ENCODE results near the gene HTR7. TPM values are rescaled to one million over a fixed set of nuclear protein-coding genes. Genes with fewer than 3 reads are reported as not detected.

The HTR7 gene
- total RNA-seq, 1 donor from 2014 or later = not detected

DNA sequence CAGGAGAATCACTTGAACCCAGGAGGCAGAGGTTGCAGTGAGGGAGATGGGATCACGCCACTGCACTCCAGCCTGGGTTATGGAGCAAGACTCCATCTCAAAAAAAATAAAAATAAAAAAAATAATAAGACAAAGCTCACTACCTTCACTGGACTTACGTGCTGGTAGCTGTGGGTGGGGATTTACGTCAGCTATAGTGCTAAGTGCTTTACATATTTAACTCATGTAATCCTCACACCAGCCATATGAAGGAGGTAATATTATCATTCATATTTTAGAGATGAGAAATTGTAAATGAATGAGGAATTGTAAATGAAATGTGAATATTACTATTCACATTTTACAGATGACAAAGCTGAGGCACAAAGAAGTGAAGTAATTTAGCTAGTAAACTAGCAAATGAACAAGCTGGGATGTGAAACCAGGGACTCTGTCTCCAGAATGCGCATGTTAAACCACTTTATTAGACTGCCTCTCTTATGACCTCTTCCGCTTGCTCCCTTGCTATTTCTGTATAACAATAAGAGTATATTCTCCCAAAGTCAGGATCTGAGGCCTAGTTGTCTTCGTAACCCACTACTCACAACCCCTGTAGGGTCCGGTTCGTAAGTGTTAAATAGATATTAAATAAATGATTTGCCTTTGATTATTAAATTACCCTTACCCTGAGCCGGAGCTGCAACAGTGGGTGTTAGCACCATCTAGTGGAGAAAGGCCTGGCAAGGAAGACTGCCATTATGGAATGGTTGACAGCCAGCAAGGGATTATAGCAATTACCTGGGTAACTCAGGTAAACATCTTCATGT lies 70.2 kb downstream of the HTR7 start:
- H3K36me3 Mint-ChIP-seq (ENCODE audit: low read depth) = no peaks in the 10 kb centered on the region
- peaks cover 10% of the 10 kb centered on the region for H3K4me1 Mint-ChIP-seq (ENCODE audit: low read depth)
- no peak overlapping the region for H3K4me3 Mint-ChIP-seq (ENCODE audit: low read depth)
- H3K27me3 Mint-ChIP-seq (ENCODE audit: low read depth) = peaks cover 30% of the 10 kb centered on the region
- intact Hi-C loops (cut with micrococcal nuclease) = loop anchor here (2.0 kb wide), 1 partner anchor 995 kb away; no protein-coding TSS in a partner anchor
- no peaks in the 10 kb centered on the region for H3K9me3 Mint-ChIP-seq
- H3K27ac Mint-ChIP-seq = no peak overlapping the region
- no peak for DNase-seq (ENCODE audit: low spot score)

DNA sequence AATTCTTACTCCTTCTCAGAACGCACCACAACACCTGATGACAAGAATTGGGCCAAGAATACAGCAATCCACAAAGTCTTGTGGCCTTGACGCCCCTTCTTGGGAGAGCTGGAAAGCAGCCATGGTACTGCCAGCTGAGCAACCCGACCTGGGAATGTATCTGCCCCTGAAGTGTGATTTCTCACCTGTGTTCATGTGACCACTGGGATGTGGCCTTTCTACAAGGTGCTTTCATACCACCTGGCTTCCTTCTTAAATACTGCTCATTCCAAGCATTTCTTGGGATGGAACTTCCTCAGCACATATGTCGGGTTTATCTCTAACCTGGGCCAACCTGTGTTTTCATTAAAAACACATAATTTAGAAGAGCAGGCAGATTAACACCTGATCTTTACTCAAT lies 72.1 kb downstream of the HTR7 start:
- no peak for DNase-seq (ENCODE audit: low spot score)
- Mint-ChIP-seq H3K27ac (no peak overlapping the region), H3K9me3 (no peaks in the 10 kb centered on the region), H3K4me3 (ENCODE audit: low read depth) (no peak overlapping the region), H3K27me3 (ENCODE audit: low read depth) (peaks cover 26% of the 10 kb centered on the region), H3K4me1 (ENCODE audit: low read depth) (peaks cover 10% of the 10 kb centered on the region), H3K36me3 (ENCODE audit: low read depth) (no peaks in the 10 kb centered on the region)
- intact Hi-C loops (cut with micrococcal nuclease) = no loop called here

DNA sequence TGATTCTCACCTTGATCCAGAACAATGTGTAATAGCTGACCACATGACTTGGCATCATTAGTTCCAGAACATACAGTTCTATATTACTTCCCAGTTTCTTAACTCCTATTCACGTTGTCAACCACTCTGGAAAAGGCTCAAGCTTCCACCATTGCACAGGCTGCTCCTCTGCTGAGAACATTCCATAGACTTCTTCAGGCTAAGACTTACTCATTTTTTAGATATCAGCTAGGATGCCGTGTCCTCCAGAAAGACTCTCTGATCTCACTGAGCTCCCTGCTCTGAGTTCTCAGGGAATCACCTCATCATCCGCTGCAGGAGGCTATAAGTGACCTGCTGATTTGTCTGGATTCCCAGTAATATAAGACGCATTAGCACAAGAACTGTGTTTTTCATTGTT lies 73.1 kb downstream of the HTR7 start:
- Mint-ChIP-seq H3K36me3 (ENCODE audit: low read depth) (no peaks in the 10 kb centered on the region), H3K9me3 (no peaks in the 10 kb centered on the region), H3K27me3 (ENCODE audit: low read depth) (peaks cover 22% of the 10 kb centered on the region), H3K4me1 (ENCODE audit: low read depth) (peaks cover 10% of the 10 kb centered on the region), H3K4me3 (ENCODE audit: low read depth) (no peak overlapping the region), H3K27ac (no peak overlapping the region)
- intact Hi-C loops (cut with micrococcal nuclease) = no loop called here
- DNase-seq (ENCODE audit: low spot score) = no peak

DNA sequence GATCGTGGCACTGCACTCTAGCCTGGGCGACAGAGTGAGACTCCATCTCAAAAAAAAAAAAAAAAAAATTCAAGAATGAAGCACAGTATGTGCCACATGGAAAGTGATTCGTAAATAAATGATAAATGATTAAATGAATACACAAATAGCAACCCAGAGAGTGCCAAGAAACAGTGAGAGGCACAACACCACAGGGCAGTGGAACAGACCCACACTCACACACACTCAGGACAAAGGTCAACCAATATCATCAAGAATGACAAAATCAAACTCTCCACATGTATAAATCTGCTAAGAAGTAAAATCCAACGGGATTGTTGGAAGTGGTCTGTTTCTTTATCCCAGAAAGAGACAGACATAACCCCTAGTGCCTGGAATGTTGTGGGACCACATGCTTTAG lies 77.4 kb downstream of the HTR7 start:
- H3K9me3 Mint-ChIP-seq = no peaks in the 10 kb centered on the region
- peaks cover 18% of the 10 kb centered on the region for H3K27me3 Mint-ChIP-seq (ENCODE audit: low read depth)
- intact Hi-C loops (cut with micrococcal nuclease) = no loop called here
- no peak overlapping the region for H3K4me3 Mint-ChIP-seq (ENCODE audit: low read depth)
- no peak for DNase-seq (ENCODE audit: low spot score)
- H3K27ac Mint-ChIP-seq = no peak overlapping the region
- H3K4me1 Mint-ChIP-seq (ENCODE audit: low read depth) = no peaks in the 10 kb centered on the region
- no peaks in the 10 kb centered on the region for H3K36me3 Mint-ChIP-seq (ENCODE audit: low read depth)

DNA sequence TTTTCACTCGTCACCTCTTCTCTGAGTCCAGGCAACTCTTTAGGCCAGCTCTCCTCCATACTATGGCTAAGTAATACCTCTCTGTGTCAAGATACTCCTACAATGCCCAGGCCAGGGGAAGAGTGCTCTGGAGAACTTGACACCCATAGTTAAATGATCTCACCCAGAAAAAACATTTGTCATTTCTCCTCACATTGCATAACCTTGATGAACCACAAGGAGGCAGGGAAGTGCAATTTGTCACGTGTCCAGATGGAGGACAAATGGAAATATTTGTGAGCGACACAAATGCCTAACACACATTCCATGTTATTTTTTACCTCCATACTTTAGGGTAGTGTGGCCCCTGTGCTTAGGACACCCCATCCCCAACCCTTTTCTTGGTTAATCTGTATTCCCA lies 78.3 kb downstream of the HTR7 start:
- intact Hi-C loops (cut with micrococcal nuclease) = no loop called here
- H3K36me3 Mint-ChIP-seq (ENCODE audit: low read depth) = no peaks in the 10 kb centered on the region
- no peaks in the 10 kb centered on the region for H3K4me1 Mint-ChIP-seq (ENCODE audit: low read depth)
- H3K27ac Mint-ChIP-seq = no peak overlapping the region
- H3K27me3 Mint-ChIP-seq (ENCODE audit: low read depth) = peaks cover 16% of the 10 kb centered on the region
- no peak for DNase-seq (ENCODE audit: low spot score)
- H3K9me3 Mint-ChIP-seq = no peaks in the 10 kb centered on the region
- H3K4me3 Mint-ChIP-seq (ENCODE audit: low read depth) = no peak overlapping the region

DNA sequence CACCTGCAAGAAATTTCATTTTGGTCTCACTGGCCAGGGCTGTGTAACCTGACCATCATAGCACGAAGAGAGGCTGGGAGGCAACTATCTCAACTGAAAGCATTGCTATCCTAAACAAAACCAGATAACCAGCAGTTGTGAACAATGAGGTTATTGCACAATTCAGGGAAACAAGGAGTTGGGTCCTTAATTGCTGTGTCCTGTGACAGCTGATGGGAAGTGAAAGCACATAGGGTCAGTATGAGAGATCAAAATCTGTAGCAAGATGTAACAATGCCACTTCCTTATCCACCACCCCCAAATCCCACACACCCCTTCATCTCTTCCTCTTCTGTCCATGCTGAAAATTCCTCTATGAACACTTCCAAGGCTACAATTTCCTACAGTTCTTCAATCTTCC lies 80.2 kb downstream of the HTR7 start:
- H3K27ac Mint-ChIP-seq = no peak overlapping the region
- intact Hi-C loops (cut with micrococcal nuclease) = no loop called here
- no peak overlapping the region for H3K4me3 Mint-ChIP-seq (ENCODE audit: low read depth)
- no peaks in the 10 kb centered on the region for H3K9me3 Mint-ChIP-seq
- no peaks in the 10 kb centered on the region for H3K36me3 Mint-ChIP-seq (ENCODE audit: low read depth)
- DNase-seq (ENCODE audit: low spot score) = no peak
- H3K27me3 Mint-ChIP-seq (ENCODE audit: low read depth) = peaks cover 8% of the 10 kb centered on the region
- no peaks in the 10 kb centered on the region for H3K4me1 Mint-ChIP-seq (ENCODE audit: low read depth)

DNA sequence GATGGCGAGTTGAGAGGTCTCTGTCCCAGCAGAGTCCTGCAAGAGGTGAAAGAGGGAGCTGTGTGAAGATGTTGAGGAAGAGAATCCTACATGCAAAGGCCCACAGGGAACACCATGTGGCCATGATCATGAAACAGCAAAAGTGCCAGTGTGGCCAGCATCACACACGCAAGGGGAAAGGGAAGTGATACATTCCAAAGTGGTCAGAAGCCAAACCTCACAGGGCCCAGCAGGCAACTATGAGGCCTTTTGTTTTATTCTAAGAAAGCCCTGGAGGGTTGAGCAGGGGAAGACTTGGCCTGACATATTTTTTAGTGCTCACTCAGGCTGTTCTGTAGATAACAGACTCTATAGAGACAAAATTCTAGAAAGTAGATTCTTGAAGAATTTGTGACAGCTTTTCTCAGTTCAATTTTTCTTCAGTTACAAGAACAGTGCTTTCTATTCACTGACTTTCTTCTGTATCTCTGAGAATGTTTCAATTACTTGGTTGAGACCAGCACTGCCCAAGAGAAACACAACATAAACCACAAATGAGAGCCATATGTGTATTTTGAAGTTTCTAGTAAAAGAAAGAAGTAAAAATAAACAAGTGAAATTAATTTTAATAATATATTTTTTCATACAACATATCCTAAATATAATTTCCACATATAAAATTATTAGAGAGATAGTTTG lies 82.3 kb downstream of the HTR7 start:
- Mint-ChIP-seq H3K9me3 (no peaks in the 10 kb centered on the region), H3K4me1 (ENCODE audit: low read depth) (no peaks in the 10 kb centered on the region), H3K4me3 (ENCODE audit: low read depth) (no peak overlapping the region)

DNA sequence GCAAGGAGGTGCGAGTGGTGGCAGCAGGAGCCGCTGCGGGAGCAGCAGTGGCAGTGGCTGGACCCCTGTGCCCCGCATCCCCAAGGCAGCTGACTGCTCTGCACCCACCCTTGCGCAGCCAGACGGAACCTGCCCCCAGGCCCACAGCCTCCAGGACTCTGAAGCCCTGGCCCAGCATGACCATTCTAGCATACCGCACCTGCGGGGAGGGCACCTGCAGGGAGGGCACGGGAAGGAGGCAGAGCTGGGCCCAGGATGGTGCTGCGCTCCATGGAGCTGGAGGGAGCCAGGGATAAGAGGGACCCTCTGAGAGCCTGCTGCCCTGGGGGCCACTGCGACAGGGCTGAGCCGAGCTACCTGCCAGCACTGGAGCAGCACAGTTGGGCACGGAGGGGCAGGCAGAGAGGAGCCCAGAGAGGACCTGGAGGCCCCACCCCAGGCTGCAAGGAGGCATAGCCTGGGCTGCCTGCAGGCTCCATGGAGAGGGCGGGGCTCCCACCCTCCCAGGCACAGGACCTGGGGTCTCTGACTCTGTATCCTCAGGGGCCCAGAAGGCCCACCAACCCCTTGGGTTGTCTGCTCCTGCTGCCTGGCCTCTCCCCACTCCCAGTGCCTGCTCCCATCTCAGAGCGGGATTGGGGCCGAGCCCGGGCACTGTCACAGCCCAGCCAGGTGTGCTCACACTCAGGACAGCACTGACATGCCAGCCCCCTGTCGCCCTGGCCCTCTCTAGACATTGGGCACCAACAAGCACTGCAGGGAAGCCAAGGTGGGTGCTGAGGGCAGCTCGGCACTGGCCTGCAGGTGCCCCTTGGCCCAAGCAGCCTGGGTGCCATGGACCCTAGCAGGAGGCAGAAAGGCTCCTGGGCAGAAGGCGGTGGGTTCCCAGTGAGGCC lies 87.6 kb downstream of the HTR7 start:
- H3K27me3 Mint-ChIP-seq (ENCODE audit: low read depth) = peaks cover 8% of the 10 kb centered on the region
- no peaks in the 10 kb centered on the region for H3K9me3 Mint-ChIP-seq
- H3K36me3 Mint-ChIP-seq (ENCODE audit: low read depth) = no peaks in the 10 kb centered on the region
- no peak overlapping the region for H3K27ac Mint-ChIP-seq
- no peak for DNase-seq (ENCODE audit: low spot score)
- no peak overlapping the region for H3K4me3 Mint-ChIP-seq (ENCODE audit: low read depth)
- no peaks in the 10 kb centered on the region for H3K4me1 Mint-ChIP-seq (ENCODE audit: low read depth)
- intact Hi-C loops (cut with micrococcal nuclease) = no loop called here

More for the DNA sequence above, 82.3 kb downstream of the HTR7 start:
- H3K36me3 Mint-ChIP-seq (ENCODE audit: low read depth) = no peaks in the 10 kb centered on the region
- H3K27ac Mint-ChIP-seq = no peak overlapping the region
- intact Hi-C loops (cut with micrococcal nuclease) = no loop called here
- DNase-seq (ENCODE audit: low spot score) = no peak
- H3K27me3 Mint-ChIP-seq (ENCODE audit: low read depth) = peaks cover 5% of the 10 kb centered on the region

DNA sequence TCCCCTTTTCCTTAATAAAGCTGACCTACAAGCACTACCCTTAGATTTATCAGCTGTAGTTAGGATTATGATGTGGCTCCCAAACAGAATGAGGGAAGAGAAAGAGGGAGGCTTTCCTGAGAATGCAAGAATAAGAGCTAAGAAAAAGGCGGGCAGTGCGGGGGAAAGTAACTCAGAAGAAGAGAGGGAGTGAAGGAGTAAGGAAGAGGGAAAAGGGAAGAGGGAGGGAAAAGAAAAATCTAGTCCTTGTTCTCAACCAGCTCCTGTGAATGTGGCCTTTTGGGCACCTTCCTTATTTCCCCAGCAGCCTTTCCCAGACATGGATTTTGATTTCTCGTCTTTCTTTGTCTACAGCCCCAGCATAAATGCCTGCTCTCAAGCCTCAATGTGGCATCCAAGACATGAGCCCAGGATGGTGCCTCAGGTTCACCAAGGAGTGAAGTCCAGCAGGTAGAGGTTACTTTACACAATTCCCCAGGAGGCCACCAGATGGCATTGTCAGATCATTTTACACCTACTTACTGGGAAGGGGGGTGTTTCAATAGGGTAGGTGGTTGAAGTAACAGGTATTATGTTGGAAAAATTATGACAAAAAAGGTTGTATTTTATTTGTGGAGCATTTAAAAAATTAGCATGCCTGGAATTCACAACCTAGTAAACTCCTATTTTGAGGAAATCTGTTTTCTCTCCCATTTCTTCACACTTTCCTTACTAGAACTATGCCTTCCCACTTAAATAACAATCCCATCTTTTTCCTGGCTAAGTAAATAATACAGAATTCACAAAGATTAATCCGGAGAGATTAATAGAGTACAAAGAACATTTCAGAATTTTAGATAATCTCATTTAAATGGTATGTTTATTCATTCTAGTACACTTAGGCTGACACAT lies 106.5 kb downstream of the HTR7 start:
- Mint-ChIP-seq H3K4me3 (ENCODE audit: low read depth) (no peak overlapping the region), H3K27me3 (ENCODE audit: low read depth) (peaks cover 31% of the 10 kb centered on the region), H3K9me3 (no peaks in the 10 kb centered on the region), H3K27ac (no peak overlapping the region), H3K4me1 (ENCODE audit: low read depth) (no peaks in the 10 kb centered on the region), H3K36me3 (ENCODE audit: low read depth) (no peaks in the 10 kb centered on the region)
- intact Hi-C loops (cut with micrococcal nuclease) = loop anchor here (1.0 kb wide), 2 partner anchors 111 to 120 kb away; partner anchors contain the start of gene RPP30
- DNase-seq (ENCODE audit: low spot score) = peak; percentile 13

DNA sequence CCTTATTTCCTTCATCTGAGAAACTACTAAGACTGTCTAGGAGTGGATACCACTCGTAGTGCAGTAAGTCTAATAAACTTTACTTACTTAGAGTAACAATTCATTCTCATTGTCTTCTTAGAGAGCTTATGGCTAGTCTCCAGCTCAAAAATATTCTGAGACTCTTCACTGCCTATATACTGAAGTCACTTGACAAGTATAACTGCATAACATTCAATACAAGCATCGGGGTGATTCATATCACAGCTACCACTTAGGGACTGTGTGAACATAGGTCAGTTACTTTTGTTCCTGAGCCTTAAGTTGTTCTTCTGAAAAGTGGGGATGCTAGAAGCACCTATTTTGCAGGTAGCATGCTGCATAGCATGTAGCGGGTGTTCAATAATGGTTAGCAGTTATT lies 111.0 kb downstream of the HTR7 start:
- peaks cover 23% of the 10 kb centered on the region for H3K27me3 Mint-ChIP-seq (ENCODE audit: low read depth)
- H3K9me3 Mint-ChIP-seq = no peaks in the 10 kb centered on the region
- DNase-seq (ENCODE audit: low spot score) = no peak
- intact Hi-C loops (cut with micrococcal nuclease) = no loop called here
- no peak overlapping the region for H3K27ac Mint-ChIP-seq
- H3K36me3 Mint-ChIP-seq (ENCODE audit: low read depth) = no peaks in the 10 kb centered on the region
- H3K4me1 Mint-ChIP-seq (ENCODE audit: low read depth) = no peaks in the 10 kb centered on the region
- no peak overlapping the region for H3K4me3 Mint-ChIP-seq (ENCODE audit: low read depth)

DNA sequence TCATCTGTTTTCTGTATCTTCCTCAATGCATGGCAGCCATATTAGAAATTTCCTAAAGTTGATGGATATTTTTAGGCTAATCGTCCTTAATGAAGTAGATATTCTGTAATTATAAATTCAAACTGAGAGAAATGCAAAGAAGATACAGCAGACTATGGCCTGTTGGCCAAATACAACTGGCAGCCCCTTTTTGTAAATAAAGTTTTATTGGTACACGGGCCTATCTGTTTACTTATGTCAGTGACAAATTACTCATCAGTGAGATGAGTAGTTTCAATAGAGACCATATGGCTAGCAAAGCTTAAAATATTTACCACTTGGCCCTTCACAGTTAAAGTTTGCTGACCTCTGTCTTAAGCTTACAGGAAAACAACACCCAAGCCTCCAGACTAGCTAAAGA lies 112.3 kb downstream of the HTR7 start:
- H3K4me1 Mint-ChIP-seq (ENCODE audit: low read depth) = no peaks in the 10 kb centered on the region
- peaks cover 17% of the 10 kb centered on the region for H3K27me3 Mint-ChIP-seq (ENCODE audit: low read depth)
- H3K4me3 Mint-ChIP-seq (ENCODE audit: low read depth) = no peak overlapping the region
- no peaks in the 10 kb centered on the region for H3K36me3 Mint-ChIP-seq (ENCODE audit: low read depth)
- intact Hi-C loops (cut with micrococcal nuclease) = no loop called here
- no peak for DNase-seq (ENCODE audit: low spot score)
- H3K27ac Mint-ChIP-seq = no peak overlapping the region
- no peaks in the 10 kb centered on the region for H3K9me3 Mint-ChIP-seq

DNA sequence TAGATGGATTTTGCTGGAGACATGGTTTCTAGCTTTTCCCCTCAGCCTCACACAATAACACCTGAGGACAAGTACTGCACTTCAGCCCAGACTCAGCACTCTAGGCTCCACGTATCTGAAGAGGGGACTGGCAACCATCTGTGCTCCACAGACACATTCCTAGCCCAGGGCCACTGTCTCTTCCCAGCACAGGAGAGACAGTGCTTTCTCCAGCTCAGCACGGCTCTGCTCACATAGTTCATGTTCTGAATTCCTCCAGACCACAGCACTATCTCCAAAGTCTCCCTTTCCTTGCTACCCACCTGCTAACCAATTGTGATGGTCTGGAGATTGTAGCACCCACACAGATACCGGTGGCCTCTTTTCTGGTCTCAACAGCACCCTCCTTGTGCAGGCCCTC lies 114.5 kb downstream of the HTR7 start:
- peaks cover 24% of the 10 kb centered on the region for H3K27me3 Mint-ChIP-seq (ENCODE audit: low read depth)
- H3K36me3 Mint-ChIP-seq (ENCODE audit: low read depth) = no peaks in the 10 kb centered on the region
- H3K4me3 Mint-ChIP-seq (ENCODE audit: low read depth) = no peak overlapping the region
- no peak overlapping the region for H3K27ac Mint-ChIP-seq
- intact Hi-C loops (cut with micrococcal nuclease) = no loop called here
- H3K4me1 Mint-ChIP-seq (ENCODE audit: low read depth) = no peaks in the 10 kb centered on the region
- no peaks in the 10 kb centered on the region for H3K9me3 Mint-ChIP-seq
- no peak for DNase-seq (ENCODE audit: low spot score)
